ENCODE data around the gene SYT6. TPM values are rescaled to one million over a fixed set of nuclear protein-coding genes. Genes with fewer than 3 reads are reported as not detected.

The SYT6 gene
- total RNA-seq, 1 experiment from 2014 or later = not detected

DNA sequence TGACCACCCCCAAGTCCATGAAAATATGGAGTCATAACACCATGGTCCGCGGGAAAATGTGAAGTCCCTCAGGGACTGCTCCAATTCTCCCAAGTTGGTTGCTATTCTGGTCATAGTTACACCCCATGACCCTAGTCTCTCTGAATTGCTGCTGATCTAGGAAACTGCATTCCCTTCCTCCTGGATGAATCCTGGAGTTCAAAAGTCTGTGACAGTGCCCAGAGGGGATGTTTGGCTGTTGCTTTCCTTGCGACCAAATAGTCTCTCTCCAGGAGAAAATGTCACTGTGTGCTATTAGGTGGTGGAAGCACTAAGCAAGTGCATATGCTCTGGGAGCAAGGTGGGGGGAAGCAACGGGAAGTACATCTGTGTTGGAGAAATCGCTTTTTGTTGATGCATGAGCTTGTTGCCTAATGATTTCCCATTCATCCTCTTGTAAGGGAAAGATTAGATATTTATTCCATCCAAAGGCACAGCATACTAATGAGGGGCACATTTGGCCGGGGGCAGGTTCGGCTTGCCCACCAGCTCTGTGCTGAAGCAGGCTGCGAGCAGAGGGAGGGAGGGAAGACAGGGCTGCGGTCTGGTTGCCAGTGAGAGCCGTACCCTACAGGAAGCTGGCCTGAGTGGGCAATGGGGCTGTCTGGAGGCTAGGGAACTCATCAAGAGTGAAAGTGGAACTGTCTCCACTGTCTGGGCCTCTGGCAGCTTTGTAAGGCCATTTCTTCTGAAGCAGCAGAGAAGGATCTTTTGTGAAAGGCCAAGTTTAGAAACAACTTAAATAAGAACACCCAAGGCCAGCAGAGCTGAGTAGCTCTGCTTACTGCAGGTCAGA, 27.2 kb downstream of the SYT6 start:
- H3K4me3 ChIP-seq (replicated peaks in 1 of 2; ENCODE audit: low read depth in 1 of 2, low read length in 2 of 2) = no peak overlapping the region
- CTCF ChIA-PET = no interaction called here
- H3K27me3 ChIP-seq (ENCODE audit: insufficient read depth, low read length) = 0 out of 2 replicates have a peak, but pooled peaks cover 4% of the 10 kb centered on the region
- intact Hi-C loops (cut with micrococcal nuclease) = no loop called here
- no TSS peak for BruUV-seq (replicated peaks)
- TF ChIP-seq, protein P1, sequence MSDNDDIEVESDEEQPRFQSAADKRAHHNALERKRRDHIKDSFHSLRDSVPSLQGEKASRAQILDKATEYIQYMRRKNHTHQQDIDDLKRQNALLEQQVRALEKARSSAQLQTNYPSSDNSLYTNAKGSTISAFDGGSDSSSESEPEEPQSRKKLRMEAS (IDR thresholded peaks at IDR 0.05) = no peak
- TF ChIP-seq, protein P2, sequence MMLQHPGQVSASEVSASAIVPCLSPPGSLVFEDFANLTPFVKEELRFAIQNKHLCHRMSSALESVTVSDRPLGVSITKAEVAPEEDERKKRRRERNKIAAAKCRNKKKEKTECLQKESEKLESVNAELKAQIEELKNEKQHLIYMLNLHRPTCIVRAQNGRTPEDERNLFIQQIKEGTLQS (IDR thresholded peaks at IDR 0.05) = no peak
- TF ChIP-seq RAD21 (IDR thresholded peaks at IDR 0.05; ENCODE audit: low read depth) (no peak), ZNF274 (IDR thresholded peaks at IDR 0.05; ENCODE audit: low read depth, low read length) (no peak), TCF7L2 (IDR thresholded peaks at IDR 0.05; ENCODE audit: borderline replicate concordance, extremely low read depth, insufficient read depth, insufficient read length) (no peak), CEBPB (IDR thresholded peaks at IDR 0.05; ENCODE audit: low read depth) (no peak), JUND (IDR thresholded peaks at IDR 0.05) (no peak), SP1 (IDR thresholded peaks at IDR 0.05; ENCODE audit: low read depth) (no peak), EZH2phosphoT487 (IDR thresholded peaks at IDR 0.05; ENCODE audit: borderline replicate concordance) (no peak), SIN3A (IDR thresholded peaks at IDR 0.05; ENCODE audit: low read depth) (no peak), EGR1 (IDR thresholded peaks at IDR 0.05; ENCODE audit: low read depth) (no peak), YY1 (IDR thresholded peaks at IDR 0.05; ENCODE audit: extremely low read depth, insufficient replicate concordance, low read depth, low read length) (no peak), POLR2A (IDR thresholded peaks at IDR 0.05; ENCODE audit: borderline replicate concordance, extremely low read depth, insufficient read depth, insufficient read length) (no peak), FOSL1 (IDR thresholded peaks at IDR 0.05; ENCODE audit: low read depth) (no peak), SRF (IDR thresholded peaks at IDR 0.05; ENCODE audit: low read depth) (no peak), POLR2AphosphoS5 (IDR thresholded peaks at IDR 0.05; ENCODE audit: low read depth, low read length) (no peak)
- H3K27ac ChIP-seq (ENCODE audit: low read depth, low read length) = no peak overlapping the region
- ATAC-seq = no peak
- no peak for DNase-seq (ENCODE audit: low read depth, low spot score)
- no peak overlapping the region for H3K9ac ChIP-seq (ENCODE audit: low read length)
- H3K36me3 ChIP-seq (ENCODE audit: control insufficient read depth in 1 of 2, insufficient read depth in 2 of 2, low read length in 2 of 2) = no peaks in the 10 kb centered on the region
- peaks cover 4 to 5% of the 10 kb centered on the region in 2 experiments; a peak in 2 of 4 replicates for H3K4me1 ChIP-seq (ENCODE audit: control insufficient read depth in 1 of 2, insufficient read depth in 2 of 2, low read length in 2 of 2)
- POLR2A ChIA-PET = no interaction called here
- H3K9me2 ChIP-seq (ENCODE audit: insufficient read depth) = no peaks in the 10 kb centered on the region
- no peaks in the 10 kb centered on the region for H4K20me1 ChIP-seq (ENCODE audit: insufficient read depth)
- RAD21 ChIA-PET (ENCODE audit: low non-redundant PET in 1 of 2, low total read pairs in 2 of 2, uncharacterized antibody in 2 of 2, unreplicated experiment in 2 of 2) = no interaction called here
- H3K4me2 ChIP-seq (ENCODE audit: low read length) = no peak overlapping the region
- H3K9me3 ChIP-seq (ENCODE audit: control insufficient read depth in 1 of 2, insufficient read depth in 1 of 2, low read depth in 1 of 2, low read length in 2 of 2) = no peaks in the 10 kb centered on the region
- no peak overlapping the region for H2AFZ ChIP-seq (ENCODE audit: low read depth, low read length, poor library complexity, severe bottlenecking)
- no peaks in the 10 kb centered on the region for H3K79me2 ChIP-seq (ENCODE audit: insufficient read depth, low read length)
